GM19468 (cell line): Measurements from ENCODE around the gene TIAM2.

ENCODE experiments used
- ATAC-seq: cut with Tn5 transposase; IDR thresholded peaks from one replicate; pipeline ENCODE4 v1.9.1; 2021; ENCODE audit warnings: mild to moderate bottlenecking, moderate library complexity, moderate number of reproducible peaks; ENCODE audit not compliant: unreplicated experiment; ENCODE audit errors: extremely low read depth

Gene TIAM2

DNA sequence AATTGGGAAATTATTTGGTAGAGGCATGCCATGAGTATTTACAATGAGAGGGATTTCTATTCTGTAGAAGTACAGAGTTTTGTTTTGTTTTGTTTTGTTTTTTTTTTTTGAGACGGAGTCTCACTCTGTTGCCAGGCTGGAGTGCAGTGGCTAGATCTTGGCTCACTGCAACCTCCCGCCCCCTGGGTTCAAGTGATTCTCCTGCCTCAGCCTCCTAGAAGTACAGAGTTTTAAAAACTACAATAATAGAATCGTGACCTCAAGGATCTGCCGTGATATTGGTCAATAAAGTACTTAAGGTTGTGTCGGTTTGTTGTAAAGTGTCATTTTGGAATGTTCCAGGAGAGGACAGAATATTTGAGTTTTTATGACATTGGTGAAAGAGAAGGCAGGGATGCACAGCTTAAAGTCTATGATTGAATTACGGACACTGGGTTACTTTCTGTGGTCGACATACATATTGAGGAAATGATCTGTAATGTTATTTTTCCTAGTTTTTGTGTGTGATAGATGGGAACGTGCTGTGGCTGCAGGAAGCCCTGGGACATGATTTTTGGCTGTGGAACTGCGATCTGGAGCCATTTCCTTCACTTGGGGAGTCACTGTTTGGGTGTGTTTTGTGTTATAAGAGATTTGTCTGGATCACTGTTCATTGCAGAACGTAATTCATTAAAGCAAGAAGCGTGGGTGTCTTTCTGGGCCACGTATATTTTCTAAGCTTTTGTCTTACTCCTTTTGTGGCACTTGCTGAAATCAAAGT, 59.6 kb downstream of the TIAM2 start:
- ATAC-seq = no peak

- ATAC-seq = no peak
Measured at GRCh38 chr6:155055729-155056128, 60.6 kb downstream of the TIAM2 start.

DNA sequence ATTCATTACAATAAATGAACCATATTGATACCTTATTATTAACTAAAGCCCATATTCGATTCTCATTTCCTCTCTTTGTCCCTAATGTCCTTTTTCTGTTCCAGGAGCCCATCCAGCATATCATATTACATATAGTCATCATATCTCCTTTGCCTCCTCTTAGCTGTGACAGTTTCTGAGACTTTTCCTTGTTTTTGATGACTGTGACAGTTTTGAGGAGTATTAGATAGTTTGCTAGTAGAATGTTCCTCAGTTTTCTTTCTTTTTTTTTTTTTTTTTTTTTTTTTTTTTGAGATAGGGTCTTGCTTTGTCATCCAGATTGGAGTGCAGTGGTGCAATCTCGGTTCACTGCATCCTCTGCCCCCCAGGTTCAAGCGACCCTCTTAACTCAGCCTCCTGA, 61.6 kb downstream of the TIAM2 start:
- no peak for ATAC-seq

DNA sequence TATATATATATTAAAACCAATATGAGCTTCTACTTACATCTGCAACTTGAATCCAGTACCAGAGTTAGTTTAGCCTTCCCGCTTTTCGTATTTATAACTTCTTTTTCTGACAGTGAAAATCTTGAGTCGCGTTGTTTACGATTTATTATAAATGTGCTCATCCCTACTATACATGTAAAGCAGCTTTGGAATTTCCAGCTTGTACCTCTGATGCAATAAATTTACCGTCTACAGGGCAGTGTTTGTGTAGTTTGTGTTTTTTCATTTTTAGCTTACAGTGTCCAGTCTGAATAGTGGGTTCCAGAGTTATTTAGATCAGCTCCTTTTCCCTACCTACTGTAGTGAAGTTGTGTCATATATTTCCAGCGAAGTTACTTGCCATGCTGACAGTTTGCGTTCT, 66.3 kb downstream of the TIAM2 start:
- ATAC-seq = no peak

DNA sequence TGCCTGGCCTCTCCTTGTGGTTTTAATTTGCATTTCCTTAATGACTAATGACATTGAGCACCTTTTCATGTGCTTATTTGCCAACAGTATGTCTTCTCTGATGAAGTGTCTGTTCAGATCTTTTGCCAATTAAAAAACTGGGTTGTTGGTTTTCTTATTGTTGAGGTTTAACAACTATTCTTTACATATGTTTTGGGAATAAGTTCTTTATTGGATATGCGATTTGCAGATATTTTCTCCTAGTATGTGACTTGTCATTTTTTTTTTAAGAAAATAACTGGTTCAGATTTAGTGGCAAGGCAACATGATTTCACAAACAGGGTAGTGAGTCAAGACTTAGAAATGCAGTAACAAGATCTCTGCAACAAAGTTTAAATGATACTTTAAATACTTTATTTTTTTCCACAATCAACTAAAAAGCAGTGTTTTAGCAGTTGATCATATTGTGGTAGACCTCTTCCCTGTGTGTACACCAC, 67.8 kb downstream of the TIAM2 start:
- no peak for ATAC-seq

GRCh38 chr6:155064303-155064702, 69.2 kb downstream of the TIAM2 start:
- ATAC-seq = no peak

- ATAC-seq = no peak
Measured at GRCh38 chr6:155066361-155066760, 71.2 kb downstream of the TIAM2 start.

DNA sequence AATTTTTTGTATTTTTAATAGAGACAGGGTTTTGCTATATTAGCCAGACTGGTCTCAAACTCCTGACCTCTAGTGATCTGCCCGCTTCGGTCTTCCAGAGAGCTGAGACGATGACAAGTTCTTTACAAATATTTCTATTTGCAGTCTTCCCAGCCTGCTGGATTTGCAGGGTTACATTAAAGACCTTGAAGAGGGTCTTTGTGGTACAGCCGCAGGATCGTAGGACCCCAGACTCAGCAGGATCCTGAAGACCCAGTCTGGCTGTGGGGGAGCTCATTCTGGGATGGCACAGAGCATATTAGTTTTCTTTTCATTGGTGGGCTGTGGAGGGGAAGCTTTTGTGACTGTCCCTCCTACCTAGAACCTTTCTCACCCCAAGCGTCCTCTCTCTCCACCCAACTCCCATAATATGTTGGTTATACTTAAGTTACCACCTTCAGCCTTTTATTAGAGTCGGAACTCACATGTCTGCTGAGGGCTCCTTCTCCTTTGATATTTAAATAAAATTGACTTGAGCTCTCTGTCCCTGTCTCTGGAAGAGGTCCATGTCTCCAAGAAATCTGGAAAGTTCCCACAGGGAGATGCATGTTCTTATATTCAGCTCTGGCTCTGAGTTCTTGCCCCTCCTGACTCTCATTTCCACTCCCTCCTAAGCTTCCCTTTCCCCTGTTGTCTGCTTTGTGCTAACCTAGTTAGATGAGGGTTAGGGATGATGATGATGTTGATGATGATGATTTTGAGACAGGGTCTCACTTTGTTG, 72.0 kb downstream of the TIAM2 start:
- no peak for ATAC-seq

GRCh38 chr6:155067956-155068615, 73.0 kb downstream of the TIAM2 start:
- no peak for ATAC-seq

DNA sequence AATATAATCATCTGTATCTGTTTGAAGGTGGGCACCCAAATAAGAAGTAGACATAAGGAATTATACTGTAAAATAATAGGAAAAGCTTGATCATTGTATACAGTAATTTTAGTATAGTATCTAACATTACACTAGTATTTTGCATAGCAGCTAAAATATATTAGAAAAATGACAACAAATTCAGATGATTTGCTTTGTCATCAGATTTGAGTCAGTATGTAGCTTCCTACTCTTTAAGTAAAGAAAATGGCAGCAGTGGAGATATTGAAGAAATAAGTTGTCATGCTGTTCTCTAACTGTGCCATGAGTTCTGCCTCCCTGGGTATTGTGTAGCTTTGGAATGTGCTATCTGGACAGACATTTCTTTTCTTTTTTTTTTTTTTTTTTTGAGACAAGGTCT, 74.4 kb downstream of the TIAM2 start:
- no peak for ATAC-seq

DNA sequence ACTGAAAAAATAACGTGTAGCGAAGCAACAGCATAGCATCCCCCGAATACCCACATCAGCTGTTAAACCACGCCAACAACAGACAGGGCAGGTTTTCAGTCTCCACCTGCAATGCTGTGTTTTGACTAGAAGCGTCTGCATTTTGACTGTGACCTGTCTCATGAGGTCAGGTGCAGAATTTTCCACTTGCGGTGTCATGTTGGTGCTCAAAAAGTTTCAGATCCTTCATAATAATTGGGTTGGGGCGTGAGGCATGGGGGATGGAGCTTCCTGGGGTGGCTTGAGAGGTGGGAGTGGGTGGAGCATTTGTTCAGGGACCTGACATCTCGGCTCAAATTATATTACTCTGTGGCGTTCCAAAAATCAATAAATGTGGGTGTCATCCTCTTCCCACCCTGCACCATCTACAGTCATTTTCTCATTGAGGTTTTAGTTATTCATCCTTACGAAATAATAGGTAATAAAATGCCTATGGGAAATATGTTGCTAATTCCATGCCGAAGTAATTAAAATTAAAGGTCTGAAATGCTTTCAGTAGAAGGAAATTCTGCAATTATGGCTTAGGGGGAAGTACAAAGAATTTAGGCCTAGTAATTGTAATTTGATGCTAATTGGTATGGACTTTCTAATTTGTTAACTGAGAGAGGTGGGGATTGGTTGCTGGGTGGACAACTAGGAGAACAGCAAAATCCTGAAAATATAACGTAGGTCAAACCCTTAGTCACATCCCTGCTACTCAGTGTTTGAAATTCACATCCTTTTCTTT, 81.0 kb downstream of the TIAM2 start:
- no peak for ATAC-seq

GRCh38 chr6:155077331-155077730, 82.2 kb downstream of the TIAM2 start:
- ATAC-seq = no peak

- no peak for ATAC-seq
Measured at GRCh38 chr6:155077784-155078183, 82.7 kb downstream of the TIAM2 start.

DNA sequence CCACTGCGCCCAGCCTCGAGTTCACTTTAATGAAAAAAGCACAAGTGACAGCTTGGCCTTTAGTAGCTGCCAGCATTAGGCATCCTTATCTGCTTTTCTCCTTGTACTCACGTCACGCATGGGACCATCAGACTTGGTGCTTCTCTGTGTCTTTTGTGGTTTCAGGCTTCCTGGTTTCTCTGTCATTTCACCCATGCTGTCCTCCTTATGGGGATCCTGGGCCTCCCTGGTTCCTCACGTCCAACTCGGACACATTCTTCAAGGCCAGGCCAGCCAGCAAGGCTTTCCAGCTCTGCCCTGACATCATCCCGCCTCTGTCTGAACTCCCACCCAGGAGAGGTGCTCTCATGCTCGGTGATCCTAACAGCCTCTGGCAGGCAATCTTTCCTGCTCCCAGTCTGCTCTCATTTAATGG, 83.2 kb downstream of the TIAM2 start:
- no peak for ATAC-seq

- peak; percentile 62 for ATAC-seq
Measured at GRCh38 chr6:155079985-155080452, 84.9 kb downstream of the TIAM2 start.

DNA sequence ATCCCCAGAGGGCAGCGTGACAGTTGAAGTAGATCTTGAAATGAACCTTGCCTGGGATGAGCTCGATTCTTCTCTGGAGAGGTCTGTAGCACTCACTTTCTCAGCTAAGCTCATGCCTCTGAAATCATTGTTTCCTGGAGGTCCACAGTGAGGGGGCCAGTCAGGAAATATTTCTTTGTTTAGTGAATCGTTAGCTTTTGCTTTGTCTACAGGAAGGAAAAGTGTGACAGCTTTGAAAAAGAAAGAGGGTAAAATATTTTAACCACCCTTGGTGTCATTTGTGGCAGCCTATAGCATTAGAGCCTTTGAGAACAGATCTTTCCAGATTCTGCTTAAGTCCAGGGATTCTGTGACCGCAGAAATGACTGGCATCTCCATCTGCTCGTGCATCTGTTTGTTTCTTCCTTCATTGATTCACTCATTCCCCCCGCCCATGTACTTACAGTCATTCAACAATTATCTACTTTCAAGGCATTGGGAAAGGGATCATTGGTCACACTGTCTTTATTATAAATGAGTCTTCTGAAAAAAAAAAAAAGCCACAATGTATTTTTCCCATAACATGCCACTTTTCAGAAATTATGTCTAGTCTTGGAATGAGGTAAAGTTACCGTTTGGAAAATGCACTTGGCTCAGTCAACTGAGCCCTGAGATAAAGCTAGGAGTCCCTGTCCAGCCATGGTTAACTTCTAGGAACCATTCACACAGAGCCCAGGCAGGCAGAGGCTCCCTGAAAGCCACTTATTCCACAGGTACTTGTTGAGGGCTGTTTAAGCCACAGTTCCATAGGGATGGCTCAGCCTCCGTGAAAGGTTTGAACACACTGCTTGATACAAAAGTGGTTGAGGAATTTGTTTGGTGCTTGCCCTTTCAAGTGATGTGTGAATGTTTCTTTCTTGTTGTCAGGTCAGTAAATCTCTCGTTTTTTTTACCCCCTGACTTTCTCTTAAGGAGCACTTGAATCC, 86.0 kb downstream of the TIAM2 start:
- no peak for ATAC-seq

DNA sequence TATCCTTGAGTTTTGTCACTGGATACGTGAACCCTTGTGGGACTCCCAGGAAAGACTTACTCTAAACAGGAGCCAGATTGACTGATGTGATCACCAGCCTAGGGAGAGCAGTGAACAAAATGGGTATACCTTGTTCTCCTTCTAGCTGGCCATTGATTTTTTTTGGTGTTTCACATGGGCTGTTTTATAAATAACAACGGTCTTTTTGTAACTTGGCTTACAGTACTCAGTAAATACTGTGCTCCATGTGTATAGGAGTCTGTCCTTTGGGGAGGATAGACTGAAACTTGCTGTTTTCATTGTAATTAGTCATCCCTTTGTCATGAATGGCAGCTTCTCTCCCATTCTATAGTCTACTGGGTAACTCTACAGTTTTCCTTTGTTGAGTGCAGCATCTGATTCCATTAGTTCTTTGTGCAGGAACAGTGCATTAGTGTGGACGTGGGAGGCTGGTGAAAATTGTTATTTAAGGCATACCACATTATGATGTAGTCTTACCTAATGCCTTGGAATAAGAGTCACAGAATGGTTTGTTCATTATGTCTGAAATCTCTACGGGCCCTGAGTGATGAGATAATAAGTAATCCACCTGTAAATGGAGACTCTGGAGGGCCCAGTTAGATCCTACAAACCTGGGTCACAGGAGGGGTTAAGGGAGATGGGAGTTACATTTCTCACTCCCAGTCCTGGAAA, 89.5 kb downstream of the TIAM2 start:
- ATAC-seq = no peak

- ATAC-seq = no peak
Measured at GRCh38 chr6:155085582-155086257, 90.6 kb downstream of the TIAM2 start.
